Heart right ventricle (tissue), 16 donors: Measurements from ENCODE around the gene CAMK1D. TPM values are rescaled to one million over a fixed set of nuclear protein-coding genes. Genes with fewer than 3 reads are reported as not detected.

Source experiments
- ATAC-seq, 8 donors: fragments of 200-7000 bp; cut with Tn5 transposase; one replicate each; pipeline ENCODE4 v1.9.1; 2020; ENCODE audit warnings: mild to moderate bottlenecking in 8 of 8, moderate library complexity in 8 of 8, moderate number of reproducible peaks in 1 of 8
- DNase-seq, 2 donors: peaks; one replicate each; pipeline ENCODE4 v3.0.0-alpha.2; 2020
- H3K27ac ChIP-seq, 10 donors: fragments of 200-600 bp; sonication (generic) in 2 of 10; one replicate each; pipeline versions ENCODE4 v1.5.0 to v1.8.0; 2020 to 2022; ENCODE audit warnings: mild to moderate bottlenecking in 3 of 10
- H3K27me3 ChIP-seq, 7 donors: fragments of 200-600 bp; one replicate each; pipeline ENCODE4 v1.8.0; 2021 to 2022; ENCODE audit warnings: mild to moderate bottlenecking in 2 of 7
- H3K36me3 ChIP-seq, 9 donors: fragments of 200-600 bp; sonication (generic) in 1 of 9; one replicate each; pipeline versions ENCODE4 v1.5.0 to v1.8.0; 2020 to 2022; ENCODE audit warnings: mild to moderate bottlenecking in 2 of 9
- H3K4me1 ChIP-seq, 9 donors: fragments of 200-600 bp; sonication (generic) in 1 of 9; one replicate each; pipeline versions ENCODE4 v1.5.0 to v1.8.0; 2020 to 2022; ENCODE audit warnings: mild to moderate bottlenecking in 4 of 9
- H3K4me3 ChIP-seq, 10 donors: fragments of 200-600 bp; sonication (generic) in 2 of 10; one replicate each; pipeline versions ENCODE4 v1.5.0 to v1.8.0; 2020 to 2022; ENCODE audit warnings: mild to moderate bottlenecking in 7 of 10, moderate library complexity in 2 of 10
- H3K9me3 ChIP-seq, 11 donors: fragments of 200-600 bp in 10 of 11; sonication (generic) in 2 of 11; one replicate each; pipeline versions ENCODE4 v1.5.0 to v1.8.0; 2013 to 2022; ENCODE audit warnings: mild to moderate bottlenecking in 2 of 11, control low read depth in 1 of 11, moderate library complexity in 1 of 11
- WGBS, 2 donors: extraction: QIAGEN DNeasy Blood & Tissue Kit; methylation state at CpG; one replicate each; pipeline ENCODE4 v1.1.7; 2013; ENCODE audit warnings: inconsistent platforms in 1 of 2; 5-methylcytosine and 5-hydroxymethylcytosine counted together
- intact Hi-C, 10 donors: fragments of 100-400 bp; cut with DNase I; formaldehyde crosslinking; loops; one replicate each; pipeline versions ENCODE4 v1.11.1 to v1.14.2; 2022
- polyA plus RNA-seq, 2 donors: library from polyadenylated mRNA; stranded (reverse); fragments of 200-250 nt; gene quantifications; one replicate each; pipeline ENCODE4 v1.2.3, GENCODE V29; 2013
- total RNA-seq, 10 donors: library from RNA; stranded (reverse); fragmentation: NEBNext Ultra II Directional in 3 of 10; extraction: Animal tissue kit (Norgen Biotek cat#: 25700) in 3 of 10; gene quantifications; one replicate each; pipeline versions ENCODE4 v1.2.1 to v1.2.4, GENCODE V29; 2021 to 2023
- TF ChIP-seq, protein P1 (sequence below), 9 donors: fragments of 200-600 bp; sonication (generic) in 2 of 9; IDR thresholded peaks; one replicate each; pipeline versions ENCODE4 v1.5.0 to v1.8.0; 2021 to 2022; ENCODE audit warnings: antibody characterized with exemption in 9 of 9, mild to moderate bottlenecking in 5 of 9, moderate library complexity in 1 of 9
- donor health status: Arrhythmogenic right ventricular cardiomyopathy.
- donor health status: ischemic (EF 13 %, LVEDD 7.1; RV severe dilation, severe dysfunction).
- donor health status: healthy with polysubstance abuse.
- donor health status: DM: no; HTN: yes; CAD: no.
- donor health status: DM: no; HTN: no; CAD: no.
- donor health status: ischemic (EF 25% LVEDD 6.9; RV normal size, moderate dysfunction).
- donor health status: ischemic (EF 25% LVEDD 5.7; RV mildly dilated, moderate dysfunction).
- donor health status: healthy.
- donor health status: DM: yes; HTN: yes; CAD: no.
- donor health status: Ischemic cardiomyopathy.
- donor health status: ischemic (EF 35%, LVEDD 5.7; RV mildly dilated, moderate dysfunction).
- donor health status: nonischemic (EF 11% LVEDD 7.7; RV severe dilation, severe dysfunction).
- donor health status: DM: yes; HTN: yes; CAD: no.
- donor health status: PGD.
- donor health status: ischemic (EF 29% LVEDD 5.4; RV normal size, mild dysfunction).
- donor health status: nonischemic (EF 23%, LVEDD 6.1; RV moderate dilation, normal function).

The CAMK1D gene
- total and polyA plus RNA-seq, 12 donors = 1.3 to 17.7 (median 2.6) TPM

DNA sequence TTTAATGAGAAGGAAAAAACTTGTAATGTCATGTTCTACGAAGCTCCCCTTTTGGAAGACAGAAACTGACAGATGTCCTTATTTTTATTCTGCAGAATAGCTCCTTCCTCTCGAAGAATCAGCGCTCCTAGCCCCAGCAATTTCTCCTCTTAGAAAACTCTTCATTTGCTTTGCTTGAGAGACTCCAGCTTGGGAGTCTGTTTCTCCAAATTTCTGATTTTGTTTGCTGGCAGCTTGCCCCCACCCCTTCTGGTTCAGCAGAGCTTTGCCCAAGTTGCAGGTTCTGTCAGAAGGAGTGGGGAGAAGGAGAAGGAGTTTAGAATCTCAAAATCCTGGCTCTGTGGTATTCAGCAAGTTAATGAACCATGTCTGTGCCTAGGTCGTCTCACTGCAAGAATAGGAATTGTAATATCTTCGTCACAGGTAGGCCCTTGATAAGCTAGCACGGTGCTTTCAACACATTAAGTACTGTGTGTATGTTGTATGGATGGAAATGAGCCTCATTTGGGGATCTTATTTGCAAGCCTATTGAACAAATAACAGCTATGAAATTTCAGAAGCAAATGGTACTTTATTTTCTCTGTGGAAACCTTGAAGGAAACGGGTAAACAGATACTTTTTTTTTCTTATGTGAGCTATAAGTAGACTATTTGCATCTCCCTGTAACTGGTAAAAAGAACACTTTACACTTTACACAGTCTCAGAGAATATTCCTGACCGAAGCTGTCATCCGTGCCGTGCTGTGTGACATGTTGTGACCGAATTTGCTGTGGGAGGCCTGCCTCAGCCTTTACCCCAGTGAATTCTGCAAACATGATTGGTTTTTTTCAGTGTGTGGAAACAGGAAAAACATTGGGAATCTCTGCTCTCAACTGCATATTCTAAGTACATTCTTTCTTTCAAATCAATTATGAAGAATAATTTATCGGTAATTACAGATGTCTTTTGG, 290.9 kb downstream of the CAMK1D start:
- no peak for ATAC-seq
- DNase-seq = no peak
- Histone ChIP-seq H3K27ac (no peak overlapping the region), H3K4me1 (no peaks in the 10 kb centered on the region), H3K4me3 (no peak overlapping the region), H3K36me3 (no peaks in the 10 kb centered on the region), H3K9me3 (no peaks in the 10 kb centered on the region), H3K27me3 (peaks cover 0 to 5% (median 0%) of the 10 kb centered on the region in 7 donors)
- WGBS, 2 donors = 76 to 81% methylated on average over 12 of the region's 12 CpGs
- intact Hi-C loops = no loop called here
- TF ChIP-seq, protein P1, sequence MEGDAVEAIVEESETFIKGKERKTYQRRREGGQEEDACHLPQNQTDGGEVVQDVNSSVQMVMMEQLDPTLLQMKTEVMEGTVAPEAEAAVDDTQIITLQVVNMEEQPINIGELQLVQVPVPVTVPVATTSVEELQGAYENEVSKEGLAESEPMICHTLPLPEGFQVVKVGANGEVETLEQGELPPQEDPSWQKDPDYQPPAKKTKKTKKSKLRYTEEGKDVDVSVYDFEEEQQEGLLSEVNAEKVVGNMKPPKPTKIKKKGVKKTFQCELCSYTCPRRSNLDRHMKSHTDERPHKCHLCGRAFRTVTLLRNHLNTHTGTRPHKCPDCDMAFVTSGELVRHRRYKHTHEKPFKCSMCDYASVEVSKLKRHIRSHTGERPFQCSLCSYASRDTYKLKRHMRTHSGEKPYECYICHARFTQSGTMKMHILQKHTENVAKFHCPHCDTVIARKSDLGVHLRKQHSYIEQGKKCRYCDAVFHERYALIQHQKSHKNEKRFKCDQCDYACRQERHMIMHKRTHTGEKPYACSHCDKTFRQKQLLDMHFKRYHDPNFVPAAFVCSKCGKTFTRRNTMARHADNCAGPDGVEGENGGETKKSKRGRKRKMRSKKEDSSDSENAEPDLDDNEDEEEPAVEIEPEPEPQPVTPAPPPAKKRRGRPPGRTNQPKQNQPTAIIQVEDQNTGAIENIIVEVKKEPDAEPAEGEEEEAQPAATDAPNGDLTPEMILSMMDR (IDR thresholded peaks at IDR 0.05) = no peak

DNA sequence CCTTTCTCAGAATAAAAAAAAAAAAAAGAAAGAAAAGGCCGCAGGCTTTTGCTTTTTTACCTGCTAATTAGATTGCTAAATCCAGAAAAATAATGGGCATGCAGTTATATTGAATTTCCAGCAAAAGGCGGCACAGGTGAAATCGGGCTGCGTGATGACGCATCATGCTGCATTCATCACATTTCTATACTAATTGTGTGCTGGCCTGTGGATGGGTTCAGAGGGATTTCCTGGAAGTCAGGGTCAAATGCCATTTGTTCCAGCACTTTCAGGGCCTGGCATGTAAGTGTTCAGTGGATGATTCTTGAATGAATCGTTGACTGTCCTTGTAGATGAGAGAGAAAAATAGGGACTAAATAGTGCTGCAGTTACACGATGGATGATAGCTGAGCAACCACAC, 292.7 kb downstream of the CAMK1D start:
- no peak overlapping the region for H3K4me3 ChIP-seq
- DNase-seq = no peak
- WGBS, 2 donors = 94 to 96% methylated on average over 7 of the region's 7 CpGs
- H3K36me3 ChIP-seq = no peaks in the 10 kb centered on the region
- no peak overlapping the region for H3K27ac ChIP-seq
- ATAC-seq = no peak
- no peaks in the 10 kb centered on the region for H3K9me3 ChIP-seq
- H3K4me1 ChIP-seq = no peaks in the 10 kb centered on the region
- TF ChIP-seq, protein P1 (IDR thresholded peaks at IDR 0.05) = no peak
- peaks cover 0 to 5% (median 0%) of the 10 kb centered on the region in 7 donors for H3K27me3 ChIP-seq
- intact Hi-C loops = no loop called here

DNA sequence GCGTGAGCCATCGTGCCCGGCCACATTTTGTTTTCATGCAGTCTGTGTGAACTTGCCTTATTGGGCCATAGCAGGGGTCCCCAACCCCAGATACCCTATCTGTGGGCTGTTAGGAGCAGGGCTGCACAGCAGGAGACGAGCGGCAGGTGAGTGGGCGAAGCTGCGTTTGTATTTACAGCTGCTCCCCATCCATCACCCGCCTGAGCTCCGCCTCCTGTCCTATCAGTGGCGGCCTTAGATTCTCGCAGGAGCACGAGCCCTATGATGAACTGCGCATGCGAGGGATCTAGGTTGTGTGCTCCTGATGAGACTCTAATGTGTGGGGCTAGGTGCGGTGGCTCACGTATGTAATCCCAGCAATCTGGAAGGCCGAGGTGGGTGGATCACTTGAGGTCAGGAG, 293.9 kb downstream of the CAMK1D start:
- Histone ChIP-seq H3K27me3 (peaks cover 0 to 12% (median 0%) of the 10 kb centered on the region in 7 donors), H3K9me3 (no peaks in the 10 kb centered on the region), H3K27ac (no peak overlapping the region), H3K4me3 (no peak overlapping the region), H3K4me1 (no peaks in the 10 kb centered on the region), H3K36me3 (no peaks in the 10 kb centered on the region)
- ATAC-seq (no peak), DNase-seq (no peak)
- intact Hi-C loops = no loop called here
- WGBS, 2 donors = 85 to 90% methylated on average over 17 of the region's 17 CpGs
- TF ChIP-seq, protein P1 (IDR thresholded peaks at IDR 0.05) = no peak

DNA sequence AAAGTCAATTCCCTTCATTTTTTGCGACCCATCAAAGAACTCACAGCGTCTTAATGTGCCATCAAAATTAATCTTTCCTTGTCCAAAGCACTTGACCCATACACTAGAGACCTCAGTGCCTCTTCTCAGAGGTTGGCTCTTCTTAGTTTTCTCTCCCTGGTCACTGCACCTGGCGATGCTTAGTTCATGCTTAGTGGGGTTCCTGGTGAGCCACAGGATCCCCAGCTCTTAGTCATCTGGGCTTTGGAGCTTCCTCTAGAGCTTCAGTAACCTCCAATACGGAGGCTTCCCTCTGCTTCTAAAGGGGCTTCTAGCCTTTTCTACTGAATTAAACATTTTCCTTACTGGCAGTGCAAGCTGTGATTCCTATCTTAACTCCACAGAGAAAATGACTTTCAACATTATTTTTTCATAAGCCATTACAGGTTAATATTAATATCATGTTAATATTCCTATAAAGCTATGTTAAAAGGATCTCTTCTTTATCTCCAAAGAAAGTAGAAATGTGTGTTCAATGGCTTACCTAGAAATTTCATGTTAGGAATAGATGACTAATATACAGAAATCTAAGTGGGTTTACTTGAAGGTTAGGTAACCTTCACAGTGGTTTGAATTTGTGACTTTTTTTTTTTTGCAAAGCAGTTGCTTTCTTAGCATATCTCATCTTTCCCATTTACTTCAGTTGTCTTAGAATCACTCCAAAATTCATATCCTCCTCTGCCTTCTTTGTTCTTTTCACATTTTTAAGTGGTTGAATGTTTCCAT, 295.2 kb downstream of the CAMK1D start:
- intact Hi-C loops = no loop called here
- Histone ChIP-seq H3K4me1 (no peaks in the 10 kb centered on the region), H3K27ac (no peak overlapping the region), H3K27me3 (peaks cover 0 to 20% (median 0%) of the 10 kb centered on the region in 7 donors), H3K36me3 (no peaks in the 10 kb centered on the region), H3K9me3 (no peaks in the 10 kb centered on the region), H3K4me3 (no peak overlapping the region)
- ATAC-seq = no peak
- WGBS, 2 donors = 96% methylated on average over 4 of the region's 4 CpGs
- TF ChIP-seq, protein P1 (IDR thresholded peaks at IDR 0.05) = no peak
- DNase-seq = no peak
